RKO (cell line): ENCODE data around the gene IL6.
"Not testable (repeated sequence)": the region's sequence is repeated elsewhere in the genome, so short reads cannot be mapped to it uniquely, and the experiment has no call there.

Experiments used
- DNase-seq: peaks from one replicate; pipeline ENCODE4 v3.0.0-alpha.2; 2016; ENCODE audit warnings: low spot score

Gene IL6

DNA sequence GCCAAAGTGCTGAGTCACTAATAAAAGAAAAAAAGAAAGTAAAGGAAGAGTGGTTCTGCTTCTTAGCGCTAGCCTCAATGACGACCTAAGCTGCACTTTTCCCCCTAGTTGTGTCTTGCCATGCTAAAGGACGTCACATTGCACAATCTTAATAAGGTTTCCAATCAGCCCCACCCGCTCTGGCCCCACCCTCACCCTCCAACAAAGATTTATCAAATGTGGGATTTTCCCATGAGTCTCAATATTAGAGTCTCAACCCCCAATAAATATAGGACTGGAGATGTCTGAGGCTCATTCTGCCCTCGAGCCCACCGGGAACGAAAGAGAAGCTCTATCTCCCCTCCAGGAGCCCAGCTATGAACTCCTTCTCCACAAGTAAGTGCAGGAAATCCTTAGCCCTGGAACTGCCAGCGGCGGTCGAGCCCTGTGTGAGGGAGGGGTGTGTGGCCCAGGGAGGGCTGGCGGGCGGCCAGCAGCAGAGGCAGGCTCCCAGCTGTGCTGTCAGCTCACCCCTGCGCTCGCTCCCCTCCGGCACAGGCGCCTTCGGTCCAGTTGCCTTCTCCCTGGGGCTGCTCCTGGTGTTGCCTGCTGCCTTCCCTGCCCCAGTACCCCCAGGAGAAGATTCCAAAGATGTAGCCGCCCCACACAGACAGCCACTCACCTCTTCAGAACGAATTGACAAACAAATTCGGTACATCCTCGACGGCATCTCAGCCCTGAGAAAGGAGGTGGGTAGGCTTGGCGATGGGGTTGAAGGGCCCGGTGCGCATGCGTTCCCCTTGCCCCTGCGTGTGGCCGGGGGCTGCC, at the start of gene IL6:
IL6 (plus strand) TSS at position 294 of the 807 bp plus-strand sequence; CDS start at position 357, 63 bp downstream.
- DNase-seq: no peak

DNA sequence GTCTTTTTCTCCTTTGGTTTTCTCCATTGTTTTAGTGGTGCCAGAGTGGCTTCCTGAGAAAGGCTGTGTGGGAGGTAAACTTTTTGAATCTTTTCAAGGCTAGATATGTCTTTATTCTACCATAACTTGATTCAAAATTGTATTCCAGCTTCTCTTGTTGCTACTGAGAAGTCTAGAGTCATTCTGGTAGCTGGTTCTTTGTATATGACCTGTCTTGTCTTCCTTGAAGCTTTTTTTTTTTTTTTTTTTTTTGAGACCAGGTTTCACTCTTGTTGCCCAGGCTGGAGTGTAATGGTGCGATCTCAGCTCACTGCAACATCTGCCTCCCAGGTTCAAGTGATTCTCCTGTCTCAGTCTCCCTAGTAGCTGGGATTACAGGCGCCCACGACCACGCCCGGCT, 49.7 kb upstream of the IL6 start:
- DNase-seq: not testable (repeated sequence)

- no peak for DNase-seq
Measured at GRCh38 chr7:22677680-22678079, 49.3 kb upstream of the IL6 start.

GRCh38 chr7:22680482-22680911, 46.5 kb upstream of the IL6 start:
- no peak for DNase-seq

GRCh38 chr7:22681312-22681711, 45.7 kb upstream of the IL6 start:
- DNase-seq: no peak

DNA sequence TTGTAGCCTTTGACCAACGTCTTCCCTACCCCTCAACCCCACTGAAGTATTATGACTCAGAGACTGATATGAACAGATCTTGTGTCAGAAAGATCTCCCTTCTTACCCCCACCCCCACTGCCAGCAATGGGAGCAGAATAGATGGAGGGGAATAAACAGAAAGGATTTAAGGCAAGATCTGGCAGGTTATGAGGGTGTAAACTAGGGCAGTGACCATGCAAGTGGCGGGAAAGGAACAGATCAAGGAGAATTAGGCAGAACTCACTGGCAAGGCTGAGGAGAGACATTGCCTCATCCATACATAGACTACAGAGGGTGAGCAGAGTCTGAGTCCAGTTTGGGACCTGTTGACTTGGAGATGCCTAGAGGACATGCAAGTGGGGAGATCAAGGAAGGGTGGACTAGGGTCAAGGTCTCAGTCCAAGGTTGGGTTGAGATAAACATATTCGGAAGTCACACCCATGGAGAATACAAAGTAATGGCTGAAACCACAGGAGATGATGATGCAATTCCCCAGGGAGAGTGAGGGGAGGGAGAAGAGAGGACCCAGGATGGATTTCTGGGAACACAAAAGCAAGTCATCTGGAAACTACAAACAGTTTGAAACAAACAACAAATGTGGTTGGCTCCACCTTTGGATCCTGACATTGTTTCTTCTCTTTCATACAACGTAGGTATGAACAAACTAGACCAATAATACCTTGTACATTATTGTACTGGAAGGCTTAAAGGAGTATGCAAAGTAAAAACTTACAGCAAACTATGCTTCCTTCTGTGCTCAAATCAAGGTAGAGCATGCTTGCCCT, 44.9 kb upstream of the IL6 start:
- no peak for DNase-seq

DNA sequence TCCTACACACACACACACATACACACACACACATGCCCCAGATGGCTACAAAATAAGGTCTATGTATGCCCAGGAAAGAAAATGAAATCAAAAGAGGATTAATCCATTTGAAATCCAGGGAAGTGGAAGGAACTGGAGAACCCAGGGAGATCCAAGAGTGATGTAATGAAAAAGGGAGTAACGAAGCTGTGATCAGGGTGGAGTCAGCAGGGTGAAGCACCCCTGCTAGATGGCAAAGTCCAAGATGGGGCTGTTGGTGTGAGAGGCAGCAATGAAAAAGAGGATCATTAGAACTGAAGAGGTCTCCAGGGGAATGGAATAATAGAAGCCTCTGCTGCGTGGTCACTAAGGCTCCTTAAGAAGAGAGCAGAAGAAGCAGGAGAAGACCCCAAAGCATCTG, 43.6 kb upstream of the IL6 start:
- no peak for DNase-seq

GRCh38 chr7:22686620-22687019, 40.4 kb upstream of the IL6 start:
- DNase-seq: no peak

GRCh38 chr7:22688084-22688483, 38.9 kb upstream of the IL6 start:
- no peak for DNase-seq

DNA sequence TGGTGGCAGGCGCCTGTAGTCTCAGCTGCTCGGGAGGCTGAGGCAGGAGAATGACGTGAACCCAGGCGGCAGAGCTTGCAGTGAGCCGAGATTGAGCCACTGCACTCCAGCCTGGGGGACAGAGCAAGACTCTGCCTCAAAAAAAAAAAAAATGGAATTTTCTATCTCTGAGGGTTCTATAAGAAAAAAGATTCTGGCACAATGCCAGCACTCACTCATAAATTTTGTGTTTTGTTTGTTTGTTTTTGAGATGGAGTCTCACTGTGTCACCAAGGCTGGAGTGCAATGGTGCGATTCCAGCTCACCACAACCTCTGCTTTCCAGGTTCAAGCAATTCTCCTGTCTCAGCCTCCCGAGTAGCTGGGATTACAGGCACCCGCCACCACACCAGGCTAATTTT, 38.1 kb upstream of the IL6 start:
- not testable (repeated sequence) for DNase-seq

DNA sequence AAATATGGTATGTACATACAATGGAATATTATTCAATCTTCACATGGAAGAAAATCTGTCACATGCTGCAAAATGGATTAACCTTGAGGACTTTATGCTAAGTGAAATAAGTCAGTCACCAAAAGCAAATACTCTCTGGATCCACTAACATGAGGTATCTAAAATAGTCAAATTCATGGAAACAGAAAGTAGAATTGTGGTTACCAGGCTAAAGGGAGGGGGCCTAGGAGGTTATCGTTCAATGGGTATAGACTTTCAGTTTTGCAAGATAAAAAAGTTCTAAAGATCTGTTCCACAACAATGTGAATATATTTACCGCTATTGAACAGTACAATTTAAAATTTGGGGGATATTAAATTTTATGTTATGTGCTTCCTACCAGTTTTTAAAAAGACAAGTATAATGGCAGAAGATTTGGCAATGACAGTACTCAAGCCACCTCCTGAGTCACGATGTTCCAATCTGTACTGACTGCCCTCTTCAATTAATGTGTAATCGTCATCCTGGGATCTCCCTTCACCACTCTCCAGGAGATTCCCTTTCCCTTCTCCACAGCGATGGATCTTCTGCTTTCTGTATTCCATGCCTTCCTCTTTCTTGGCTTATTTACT, 32.3 kb upstream of the IL6 start:
- DNase-seq: no peak

- no peak for DNase-seq
Measured at GRCh38 chr7:22695476-22696132, 31.4 kb upstream of the IL6 start.

- DNase-seq: no peak
Measured at GRCh38 chr7:22696541-22697228, 30.3 kb upstream of the IL6 start.

- DNase-seq: no peak
Measured at GRCh38 chr7:22697322-22697859, 29.6 kb upstream of the IL6 start.

GRCh38 chr7:22697876-22698606, 29.0 kb upstream of the IL6 start:
- DNase-seq: no peak

GRCh38 chr7:22698767-22699166, 28.2 kb upstream of the IL6 start:
- DNase-seq: no peak

DNA sequence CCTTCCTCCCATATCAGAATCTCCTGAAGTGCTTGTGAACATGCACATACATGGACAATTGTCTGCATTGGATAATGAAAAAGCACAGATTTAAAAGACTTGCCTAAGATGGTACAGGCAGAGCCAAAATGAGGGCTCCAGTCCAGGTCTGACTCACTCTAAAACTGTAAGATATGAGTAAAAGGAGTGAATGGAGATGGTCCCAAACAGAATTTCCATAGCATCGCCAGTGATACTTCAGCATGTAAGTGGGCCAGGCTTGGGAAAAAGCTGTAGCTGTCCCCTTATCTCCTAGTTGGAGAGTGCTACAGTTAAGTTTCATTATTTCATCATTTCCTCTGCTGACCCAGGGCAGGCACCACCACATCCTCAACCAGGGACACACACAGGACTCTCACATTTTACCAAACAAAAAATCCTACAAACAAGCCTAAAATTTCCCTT, 26.4 kb upstream of the IL6 start:
- no peak for DNase-seq

GRCh38 chr7:22702516-22702915, 24.5 kb upstream of the IL6 start:
- no peak for DNase-seq

- DNase-seq: not testable (repeated sequence)
Measured at GRCh38 chr7:22703107-22703855, 23.7 kb upstream of the IL6 start.
